SH-SY5Y (cell line): ENCODE results near the gene TAF1B.

Experiments
- GATA2 ChIP-seq: IDR thresholded peaks from 2 replicates; pipeline ENCODE4 v1.6.1; 2011; ENCODE audit warnings: mild to moderate bottlenecking, low read depth, low read length
- GATA3 ChIP-seq: IDR thresholded peaks from 2 replicates; pipeline ENCODE4 v1.6.1; 2011; ENCODE audit warnings: low read depth, mild to moderate bottlenecking, low read length, moderate library complexity

GRCh38 chr2:9951522-9952285 lies 108.4 kb downstream of the TAF1B start, which contains the start of gene GRHL1:
- TF ChIP-seq GATA3 (no peak), GATA2 (no peak)
